ENCODE measurements around the gene SLC44A5.

GRCh38 chr1:75501577-75502295, 109.2 kb downstream of the SLC44A5 start:
- TF ChIP-seq, protein P1, sequence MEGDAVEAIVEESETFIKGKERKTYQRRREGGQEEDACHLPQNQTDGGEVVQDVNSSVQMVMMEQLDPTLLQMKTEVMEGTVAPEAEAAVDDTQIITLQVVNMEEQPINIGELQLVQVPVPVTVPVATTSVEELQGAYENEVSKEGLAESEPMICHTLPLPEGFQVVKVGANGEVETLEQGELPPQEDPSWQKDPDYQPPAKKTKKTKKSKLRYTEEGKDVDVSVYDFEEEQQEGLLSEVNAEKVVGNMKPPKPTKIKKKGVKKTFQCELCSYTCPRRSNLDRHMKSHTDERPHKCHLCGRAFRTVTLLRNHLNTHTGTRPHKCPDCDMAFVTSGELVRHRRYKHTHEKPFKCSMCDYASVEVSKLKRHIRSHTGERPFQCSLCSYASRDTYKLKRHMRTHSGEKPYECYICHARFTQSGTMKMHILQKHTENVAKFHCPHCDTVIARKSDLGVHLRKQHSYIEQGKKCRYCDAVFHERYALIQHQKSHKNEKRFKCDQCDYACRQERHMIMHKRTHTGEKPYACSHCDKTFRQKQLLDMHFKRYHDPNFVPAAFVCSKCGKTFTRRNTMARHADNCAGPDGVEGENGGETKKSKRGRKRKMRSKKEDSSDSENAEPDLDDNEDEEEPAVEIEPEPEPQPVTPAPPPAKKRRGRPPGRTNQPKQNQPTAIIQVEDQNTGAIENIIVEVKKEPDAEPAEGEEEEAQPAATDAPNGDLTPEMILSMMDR (IDR thresholded peaks at IDR 0.05): no peak
- TF ChIP-seq POLR2A (IDR thresholded peaks at IDR 0.05): no peak
